ENCODE measurements around the gene LMX1A.

The LMX1A gene

GRCh38 chr1:165296205-165296604 is 60.3 kb downstream of the LMX1A start:
- no peak for TF ChIP-seq CTCF (IDR thresholded peaks at IDR 0.05; ENCODE audit: insufficient read depth, low read depth, low read length, missing control alignments)
- no peak for DNase-seq (ENCODE audit: low read depth)
- H3K4me3 ChIP-seq (ENCODE audit: low read depth, low read length) = no peak overlapping the region

GRCh38 chr1:165290148-165290547 is 66.4 kb downstream of the LMX1A start:
- no peak overlapping the region for H3K4me3 ChIP-seq (ENCODE audit: low read depth, low read length)
- DNase-seq (ENCODE audit: low read depth) = no peak
- TF ChIP-seq CTCF (IDR thresholded peaks at IDR 0.05; ENCODE audit: insufficient read depth, low read depth, low read length, missing control alignments) = peak; percentile 17

- no peak for TF ChIP-seq CTCF (IDR thresholded peaks at IDR 0.05; ENCODE audit: insufficient read depth, low read depth, low read length, missing control alignments)
- no peak for DNase-seq (ENCODE audit: low read depth)
- no peak overlapping the region for H3K4me3 ChIP-seq (ENCODE audit: low read depth, low read length)
These were observed 67.0 kb downstream of the LMX1A start for GRCh38 chr1:165289556-165289955.

GRCh38 chr1:165288350-165289120 is 68.0 kb downstream of the LMX1A start:
- no peak overlapping the region for H3K4me3 ChIP-seq (ENCODE audit: low read depth, low read length)
- DNase-seq (ENCODE audit: low read depth) = no peak

GRCh38 chr1:165287781-165288180 is 68.7 kb downstream of the LMX1A start:
- no peak for DNase-seq (ENCODE audit: low read depth)
- no peak overlapping the region for H3K4me3 ChIP-seq (ENCODE audit: low read depth, low read length)
- no peak for TF ChIP-seq CTCF (IDR thresholded peaks at IDR 0.05; ENCODE audit: insufficient read depth, low read depth, low read length, missing control alignments)

More at GRCh38 chr1:165288350-165289120, 68.0 kb downstream of the LMX1A start:
- TF ChIP-seq CTCF (IDR thresholded peaks at IDR 0.05; ENCODE audit: insufficient read depth, low read depth, low read length, missing control alignments) = no peak

- DNase-seq (ENCODE audit: low read depth) = no peak
These were observed 69.2 kb downstream of the LMX1A start for GRCh38 chr1:165287329-165287728.

More at GRCh38 chr1:165287329-165287728, 69.2 kb downstream of the LMX1A start:
- no peak overlapping the region for H3K4me3 ChIP-seq (ENCODE audit: low read depth, low read length)
- no peak for TF ChIP-seq CTCF (IDR thresholded peaks at IDR 0.05; ENCODE audit: insufficient read depth, low read depth, low read length, missing control alignments)

All from GM12865 (cell line).